Fibroblast of skin of abdomen (primary cell): ENCODE data around the gene PYGO2.
A peak's percentile ranks its signal among the peaks of the same experiment; 100 is the strongest.
"Not testable (repeated sequence)": the region's sequence is repeated elsewhere in the genome, so short reads cannot be mapped to it uniquely, and the experiment has no call there.

Source experiments
- DNase-seq: peaks from one replicate; pipeline ENCODE4 v3.0.0-alpha.2; 2013

Gene PYGO2

DNA sequence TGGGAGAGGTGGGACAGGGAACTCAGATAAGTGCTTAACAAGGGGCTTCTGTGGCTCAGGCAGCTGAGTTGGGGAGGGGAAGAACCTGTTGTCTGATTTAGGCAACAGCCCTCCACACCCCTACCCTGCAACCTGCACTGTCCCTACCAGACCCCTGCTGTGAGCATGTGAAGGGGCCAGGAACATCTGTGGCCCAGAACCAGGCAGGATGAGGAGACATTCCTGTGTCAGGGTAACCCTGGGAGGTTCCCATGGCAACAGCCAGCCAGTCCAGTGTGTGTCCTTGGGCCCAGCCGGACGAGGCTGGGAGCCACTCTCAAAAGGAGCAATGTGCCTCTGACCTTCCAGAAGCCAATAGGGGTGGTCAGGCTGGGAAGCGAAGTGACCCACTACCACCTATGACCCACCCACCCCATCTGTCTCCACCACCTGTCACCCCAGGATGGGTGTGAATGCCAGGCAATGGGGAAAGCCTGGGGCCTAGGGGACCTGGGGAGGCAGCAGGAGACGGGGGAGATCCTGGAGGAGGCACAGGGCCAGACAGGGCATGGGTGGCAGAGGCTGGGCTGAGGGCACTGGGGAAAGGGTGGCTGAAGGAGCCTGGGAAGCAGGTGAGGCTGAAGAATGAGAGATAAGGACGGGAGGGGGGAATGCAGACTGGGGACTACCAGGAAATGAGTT, 20.1 kb downstream of the PYGO2 start:
- DNase-seq, result no peak

DNA sequence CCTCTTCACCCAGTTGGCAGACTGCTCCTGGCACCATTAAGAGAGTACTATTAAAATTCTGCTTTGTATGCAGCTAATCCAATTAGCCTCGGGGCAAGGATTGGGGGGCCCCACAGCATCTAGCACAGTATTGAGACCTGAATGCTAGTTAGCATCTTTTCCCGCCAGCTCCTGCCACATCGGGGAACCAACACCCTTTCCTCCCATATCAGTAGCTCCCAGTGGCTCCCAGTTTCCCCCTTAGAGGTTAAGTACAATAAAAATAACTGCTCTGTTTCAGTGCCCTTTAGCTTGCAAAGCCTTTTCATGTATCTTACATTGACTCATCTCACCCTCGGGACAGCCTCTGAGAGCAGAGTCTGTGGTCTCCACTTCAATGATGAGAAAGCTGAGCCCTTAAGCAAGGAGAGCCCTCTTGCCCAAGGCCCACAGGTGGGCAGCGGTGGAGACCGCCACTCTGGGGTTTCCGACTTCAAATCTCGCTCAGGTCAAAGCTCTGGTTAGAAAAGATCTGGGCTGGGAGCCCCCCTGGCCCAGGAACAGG, 20.9 kb downstream of the PYGO2 start:
- DNase-seq, result no peak

DNA sequence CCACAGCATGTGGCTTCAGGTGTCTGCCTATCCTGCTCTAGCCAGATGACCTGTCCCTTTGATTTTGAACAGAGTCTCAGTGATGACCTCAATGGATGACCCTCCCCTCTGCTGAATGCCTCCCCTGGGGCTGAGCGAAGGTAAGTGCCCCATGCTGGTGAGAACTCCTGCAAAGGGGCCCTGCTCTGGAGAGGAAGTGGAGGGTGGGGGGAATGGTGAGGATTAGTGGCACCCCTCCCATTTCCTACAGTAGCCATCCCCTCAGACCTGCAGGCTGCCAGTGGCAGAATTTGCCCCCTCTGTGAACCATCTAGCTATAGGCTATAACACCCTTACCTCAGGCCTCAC, 21.4 kb downstream of the PYGO2 start:
- no peak for DNase-seq

- no peak for DNase-seq
Observed at GRCh38 chr1:154938604-154939399, 22.8 kb downstream of the PYGO2 start.

GRCh38 chr1:154937988-154938386, 23.6 kb downstream of the PYGO2 start:
- no peak for DNase-seq

GRCh38 chr1:154937085-154937987, 24.2 kb downstream of the PYGO2 start:
- peak; percentile 95 for DNase-seq

- DNase-seq, result peak; percentile 97
Observed at GRCh38 chr1:154936555-154937084, 25.0 kb downstream of the PYGO2 start, which contains the start of gene PMVK. Gene PMVK (minus strand): TSS chr1:154936719. CDS start chr1:154936685, 34 bp downstream.

DNA sequence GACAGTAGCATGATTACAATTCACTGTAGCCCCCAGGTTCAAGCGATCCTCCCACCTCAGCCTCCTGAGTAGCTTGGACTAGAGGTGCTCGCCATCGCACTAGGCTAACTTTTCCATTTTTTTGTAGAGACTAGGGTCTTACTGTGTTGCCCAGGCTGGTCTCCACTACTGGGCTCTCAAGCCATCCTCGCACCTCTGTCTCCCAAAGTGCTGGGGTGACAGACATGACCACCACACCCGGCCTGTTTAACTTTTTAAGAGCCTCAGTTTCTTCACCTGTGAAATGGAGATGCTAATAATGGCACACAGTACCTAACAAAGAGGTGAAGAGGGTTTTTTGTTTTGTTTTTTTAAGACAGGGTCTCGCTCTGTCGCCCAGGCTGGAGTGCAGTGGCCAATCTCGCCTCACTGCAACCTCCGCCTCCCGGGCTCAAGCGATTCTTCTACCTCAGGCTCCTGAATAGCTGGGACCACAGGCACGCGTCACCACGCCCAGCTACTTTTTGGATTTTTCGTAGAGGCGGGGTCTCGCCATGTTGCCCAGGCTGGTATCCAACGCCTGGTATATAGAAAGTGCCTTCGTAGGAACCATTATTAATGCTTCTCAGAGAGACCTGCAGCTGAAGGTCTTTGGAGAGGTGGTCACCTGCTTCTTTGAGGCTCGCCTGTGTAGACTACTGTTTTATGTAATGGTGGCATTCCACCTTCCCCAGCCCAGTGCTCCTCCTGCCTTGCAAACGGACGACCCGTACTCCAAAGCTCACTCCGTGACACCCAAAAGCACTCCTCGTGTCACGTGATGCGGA, 25.6 kb downstream of the PYGO2 start:
- DNase-seq, result no peak

DNA sequence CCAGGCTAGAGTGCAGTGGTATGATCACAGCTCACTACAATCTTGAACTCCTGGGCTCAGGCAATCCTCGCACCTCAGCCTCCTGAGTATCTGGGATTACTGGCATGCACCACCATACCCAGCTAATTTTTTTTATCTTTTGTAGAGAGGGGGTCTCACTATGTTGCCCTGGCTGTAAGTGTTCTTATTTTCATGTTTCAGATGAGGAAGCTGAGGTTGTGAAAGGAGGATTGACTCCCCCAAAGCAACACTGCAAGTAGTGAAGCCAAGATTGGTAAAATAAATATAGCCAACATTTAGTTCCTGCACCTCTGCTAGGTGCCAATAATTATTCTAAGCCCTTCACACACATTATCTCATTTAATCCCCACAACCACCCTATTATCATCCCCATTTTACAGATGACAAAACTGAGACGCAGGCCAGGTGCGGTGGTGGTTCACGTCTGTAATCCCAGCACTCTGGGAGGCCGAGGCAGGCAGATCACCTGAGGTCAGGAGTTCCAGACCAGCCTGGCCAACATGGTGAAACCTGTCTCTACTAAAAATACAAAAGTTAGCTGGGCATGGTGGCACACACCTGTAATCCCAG, 27.1 kb downstream of the PYGO2 start:
- DNase-seq, result no peak

DNA sequence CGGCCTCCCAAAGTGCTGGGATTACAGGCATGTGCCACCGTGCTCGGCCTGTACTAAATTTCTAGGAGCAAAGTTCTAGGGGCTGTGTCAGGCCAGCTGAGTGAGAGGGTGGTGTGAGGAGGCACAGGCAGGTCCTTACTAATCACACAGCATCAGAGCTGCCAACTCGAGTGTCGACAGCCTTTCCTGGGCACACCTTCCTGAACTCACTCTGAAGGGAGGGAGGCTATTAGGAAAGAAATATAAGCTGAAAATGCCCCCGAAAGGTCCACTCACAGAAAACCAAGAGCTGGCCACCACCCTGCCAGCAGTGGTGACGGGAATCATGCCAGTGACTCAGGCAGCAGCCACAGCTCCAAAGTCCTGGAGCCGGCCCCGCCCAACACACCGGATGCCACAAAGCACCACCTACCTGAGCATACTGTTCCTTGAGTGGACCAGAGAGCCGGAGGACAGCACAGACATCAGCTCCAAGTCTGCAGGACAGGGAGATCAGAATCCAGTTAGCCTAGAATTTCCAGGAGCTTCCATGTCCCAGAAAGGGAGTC, 29.6 kb downstream of the PYGO2 start:
- DNase-seq, result no peak

DNA sequence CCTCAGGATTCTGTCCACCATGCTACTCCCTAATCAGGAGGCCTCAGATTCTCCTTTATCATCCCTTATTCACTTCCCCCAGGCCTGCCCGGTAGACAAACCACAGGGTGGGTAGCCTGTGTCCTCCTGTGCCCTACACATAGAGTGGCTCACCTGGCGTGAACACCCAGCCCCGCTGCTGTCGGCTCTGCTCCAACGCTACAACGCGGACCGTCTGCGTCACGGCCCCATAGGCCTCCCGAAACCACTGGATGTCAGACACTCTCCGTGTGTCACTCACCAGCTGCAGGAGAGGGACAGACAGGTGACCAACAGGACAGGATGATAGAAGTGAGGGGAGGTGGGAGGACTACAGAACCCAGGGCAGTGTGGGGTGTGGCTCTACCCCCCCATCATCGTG, 35.4 kb downstream of the PYGO2 start:
- DNase-seq, result no peak

- DNase-seq, result no peak
Observed at GRCh38 chr1:154925335-154926170, 36.0 kb downstream of the PYGO2 start.

DNA sequence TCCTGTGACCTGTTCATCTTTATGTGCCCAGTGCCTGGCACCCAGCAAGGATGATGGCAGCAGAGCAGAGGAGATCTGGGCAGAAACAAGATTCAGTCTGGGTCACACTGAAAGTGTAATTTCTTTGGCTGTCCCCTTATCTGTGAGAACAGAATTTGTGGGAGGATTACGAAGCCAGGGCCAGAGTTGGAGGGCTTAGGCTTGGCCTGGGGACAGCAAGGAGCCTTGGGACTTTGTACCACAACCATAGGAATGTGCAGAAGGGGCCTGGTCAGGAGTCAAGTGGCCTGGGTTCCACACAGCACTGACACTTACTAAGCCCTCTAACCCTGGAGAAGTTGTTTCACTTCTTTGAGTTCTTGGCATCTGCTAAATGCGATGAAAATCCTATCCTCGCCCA, 37.9 kb downstream of the PYGO2 start:
- DNase-seq, result no peak

- no peak for DNase-seq
Observed at GRCh38 chr1:154913273-154913672, 48.3 kb downstream of the PYGO2 start.

GRCh38 chr1:154912755-154913154, 48.8 kb downstream of the PYGO2 start:
- no peak for DNase-seq

GRCh38 chr1:154911691-154912550, 49.7 kb downstream of the PYGO2 start:
- no peak for DNase-seq

DNA sequence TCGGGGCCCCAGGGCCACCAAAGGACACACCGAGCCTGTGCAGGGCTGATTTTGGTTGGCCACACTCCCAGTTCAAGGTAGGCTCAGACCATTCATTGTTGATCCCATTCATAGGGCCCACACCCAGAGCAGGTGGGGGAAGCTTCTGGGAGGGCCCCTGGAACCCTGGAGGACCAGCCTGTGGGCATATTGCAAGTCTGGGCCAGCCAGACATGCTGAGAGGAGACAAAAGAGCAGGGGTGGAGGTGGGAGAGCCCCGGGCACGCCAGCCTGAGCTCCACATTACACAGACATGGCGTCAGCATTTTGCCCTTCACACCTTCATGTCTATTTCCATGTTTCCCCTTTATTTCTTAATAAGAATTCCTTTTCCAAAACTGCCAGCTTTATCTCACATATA, 50.7 kb downstream of the PYGO2 start:
- DNase-seq, result no peak

DNA sequence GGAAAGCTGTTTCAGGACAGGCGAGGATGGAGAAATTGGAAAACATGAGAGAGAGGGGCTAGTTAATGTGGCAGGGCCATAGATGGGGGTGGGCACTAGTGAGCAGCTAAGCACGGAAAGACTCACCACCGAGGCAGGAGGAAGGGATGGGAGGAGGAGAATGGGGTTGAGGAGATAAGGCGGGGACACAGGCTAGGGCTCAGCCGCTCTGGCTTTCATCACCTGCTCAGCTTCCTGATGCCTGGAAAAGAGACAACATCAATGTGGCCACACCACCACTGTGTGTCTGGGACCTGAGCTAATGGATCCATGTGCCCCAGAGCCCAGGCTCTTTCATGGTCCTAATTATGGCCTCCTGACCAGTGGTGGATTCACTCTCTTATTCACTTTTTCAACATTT, 52.6 kb downstream of the PYGO2 start:
- DNase-seq, result no peak

DNA sequence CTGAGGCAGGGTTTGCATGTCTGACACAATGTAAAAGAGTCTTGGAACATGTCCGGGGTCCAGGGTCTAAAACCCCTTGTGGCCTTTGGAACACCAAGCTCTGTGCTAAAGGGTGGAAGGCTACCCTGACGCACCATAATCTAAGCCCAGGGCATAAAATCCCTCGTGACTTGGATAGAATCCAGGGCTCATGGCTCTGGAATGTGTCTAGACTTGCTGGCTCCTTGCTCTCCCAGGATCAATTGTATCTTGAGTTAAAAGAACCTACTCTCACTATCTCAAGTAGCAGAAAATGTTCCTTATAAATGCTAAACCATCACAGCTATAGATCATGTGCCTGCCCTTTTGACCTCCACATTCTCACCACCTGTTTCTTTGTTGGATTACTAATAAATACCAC, 53.5 kb downstream of the PYGO2 start:
- DNase-seq, result not testable (repeated sequence)
